ENCODE data around the gene KCNV2. TPM values are rescaled to one million over a fixed set of nuclear protein-coding genes. Genes with fewer than 3 reads are reported as not detected.
A peak's percentile ranks its signal among the peaks of the same experiment; 100 is the strongest.

KCNV2 gene
- total and polyA plus RNA-seq, 2 experiments from 2014 or later: 0.60 TPM; not detected in 1

- TF ChIP-seq REST (IDR thresholded peaks at IDR 0.05; ENCODE audit: unreplicated experiment): no peak
- no peak for TF ChIP-seq NANOG (IDR thresholded peaks at IDR 0.05; ENCODE audit: borderline replicate concordance)
- no peak for TF ChIP-seq POLR2AphosphoS5 (IDR thresholded peaks at IDR 0.05; ENCODE audit: low read depth)
- no peak for TF ChIP-seq CREB1 (CRISPR knock-in tag; IDR thresholded peaks at IDR 0.05; ENCODE audit: low read depth)
- TF ChIP-seq ZNF331 (CRISPR knock-in tag; IDR thresholded peaks at IDR 0.05; ENCODE audit: low read depth): no peak
These were observed 7.6 kb upstream of the KCNV2 start (continued) for GRCh38 chr9:2709645-2710101.

GRCh38 chr9:2711716-2712115 lies 5.6 kb upstream of the KCNV2 start:
- H3K27me3 Mint-ChIP-seq (ENCODE audit: insufficient read depth, low read depth, poor library complexity): no peaks in the 10 kb centered on the region
- no peaks in the 10 kb centered on the region for H4K20me1 ChIP-seq (replicated peaks; ENCODE audit: insufficient read depth)
- TF ChIP-seq CTCF (conservative IDR thresholded peaks at IDR 0.05; ENCODE audit: low read depth in 2 of 2): no peak
- no peak for TF ChIP-seq REST (IDR thresholded peaks at IDR 0.05; ENCODE audit: unreplicated experiment)
- TF ChIP-seq POLR2AphosphoS5 (IDR thresholded peaks at IDR 0.05; ENCODE audit: low read depth): no peak
- no peak for TF ChIP-seq STAT1 (IDR thresholded peaks at IDR 0.05; ENCODE audit: unreplicated experiment)
- no peaks in the 10 kb centered on the region for H3K4me1 ChIP-seq (ENCODE audit: insufficient read depth)
- no peak overlapping the region for H2AFZ ChIP-seq
- H3K4me3 Mint-ChIP-seq: no peak overlapping the region
- H3K4me1 Mint-ChIP-seq: peaks cover 14% of the 10 kb centered on the region; the same call in 2 of the 3 replicates
- H3K9me2 ChIP-seq (ENCODE audit: insufficient read depth): no peaks in the 10 kb centered on the region
- ATAC-seq: no peak
- no peaks in the 10 kb centered on the region for H3F3A ChIP-seq (replicated peaks; ENCODE audit: low read depth)
- H3K27ac ChIP-seq (ENCODE audit: low read depth): no peak overlapping the region
- H3K79me2 ChIP-seq (replicated peaks; ENCODE audit: insufficient read depth): no peaks in the 10 kb centered on the region
- no peak overlapping the region for H3K4me3 ChIP-seq
- no peak overlapping the region for H3K4me2 ChIP-seq
- no peaks in the 10 kb centered on the region for H3K27me3 ChIP-seq (ENCODE audit: insufficient read depth)
- H3K36me3 Mint-ChIP-seq (ENCODE audit: low read depth): peaks cover 2% of the 10 kb centered on the region; the same call in 2 of the 3 replicates
- no peak for DNase-seq (ENCODE audit: low spot score)
- peak overlapping the region; percentile 0; the same call in 1 of the 2 replicates for H3K27ac Mint-ChIP-seq
- no peaks in the 10 kb centered on the region; the same call in 2 of the 3 replicates for H3K9me3 Mint-ChIP-seq
- H3K36me3 ChIP-seq (ENCODE audit: insufficient read depth): no peaks in the 10 kb centered on the region

Measured in GM23338 (cell line).